Measurements from ENCODE around the gene PRKAR2B. TPM values are rescaled to one million over a fixed set of nuclear protein-coding genes. Genes with fewer than 3 reads are reported as not detected.
A peak's percentile ranks its signal among the peaks of the same experiment; 100 is the strongest.

The PRKAR2B gene
- total and polyA plus RNA-seq, 12 donors, result 30.4 to 212 (median 82.9) TPM

DNA sequence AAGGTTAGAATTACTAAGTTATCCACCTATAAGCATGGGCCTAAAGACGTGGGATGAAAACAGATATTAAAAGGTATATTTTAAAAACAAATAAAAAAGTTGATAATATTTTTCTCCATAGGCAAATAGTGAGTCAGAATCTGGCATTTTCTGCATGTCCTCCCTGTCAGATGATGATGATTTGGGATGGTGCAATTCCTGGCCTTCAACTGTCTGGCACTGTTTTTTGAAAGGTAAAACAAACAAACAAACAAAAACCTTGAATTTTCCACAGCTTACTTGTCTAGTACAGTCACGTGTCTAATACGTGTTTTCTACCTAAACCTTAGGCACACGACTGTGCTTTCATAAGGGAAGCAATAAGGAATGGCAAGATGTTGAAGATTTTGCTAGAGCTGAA lies 141.7 kb downstream of the PRKAR2B start:
- no peaks in the 10 kb centered on the region for H3K9me3 ChIP-seq (replicated peaks in 1 of 3)
- intact Hi-C loops (cut with DNase I), result no loop called here
- DNase-seq, result peak in 4 of 7 donors; percentile 42 to 58 (median 46)
- TF ChIP-seq CTCF (IDR thresholded peaks at IDR 0.05) (no peak), POLR2A (IDR thresholded peaks at IDR 0.05) (no peak)
- H3K4me1 ChIP-seq (replicated peaks in 1 of 2), result peaks cover 12 to 31% of the 10 kb centered on the region in 2 donors
- H3K27ac ChIP-seq, result peak overlapping the region in 4 of 5 donors; percentile 8 to 61 (median 32)
- peaks cover 0 to 89% of the 10 kb centered on the region in 2 donors for H3K36me3 ChIP-seq (replicated peaks in 1 of 2)
- no peak overlapping the region for H3K4me3 ChIP-seq
- no peaks in the 10 kb centered on the region for H3K27me3 ChIP-seq
- 40 to 58% (median 44%) methylated on average over 4 of the region's 4 CpGs for WGBS, 4 donors

GRCh38 chr7:107187774-107188173 lies 143.3 kb downstream of the PRKAR2B start:
- no peak for TF ChIP-seq POLR2A (IDR thresholded peaks at IDR 0.05)
- no peak for TF ChIP-seq CTCF (IDR thresholded peaks at IDR 0.05)
- Histone ChIP-seq H3K4me1 (replicated peaks in 1 of 2) (peaks cover 12 to 26% of the 10 kb centered on the region in 2 donors), H3K27ac (no peak overlapping the region), H3K9me3 (replicated peaks in 1 of 3) (no peaks in the 10 kb centered on the region), H3K36me3 (replicated peaks in 1 of 2) (peaks cover 0 to 93% of the 10 kb centered on the region in 2 donors), H3K4me3 (no peak overlapping the region), H3K27me3 (no peaks in the 10 kb centered on the region)
- WGBS, 4 donors, result 71 to 87% (median 85%) methylated on average over 2 of the region's 2 CpGs
- DNase-seq, result no peak
- intact Hi-C loops (cut with DNase I), result no loop called here

GRCh38 chr7:107190090-107190489 lies 145.6 kb downstream of the PRKAR2B start:
- H3K9me3 ChIP-seq (replicated peaks in 1 of 3), result no peaks in the 10 kb centered on the region
- H3K4me3 ChIP-seq, result no peak overlapping the region
- WGBS, 4 donors, result 94 to 98% (median 95%) methylated on average over 2 of the region's 2 CpGs
- peaks cover 0 to 74% of the 10 kb centered on the region in 2 donors for H3K36me3 ChIP-seq (replicated peaks in 1 of 2)
- intact Hi-C loops (cut with DNase I), result no loop called here
- H3K27me3 ChIP-seq, result no peaks in the 10 kb centered on the region
- no peak overlapping the region for H3K27ac ChIP-seq
- no peak for TF ChIP-seq CTCF (IDR thresholded peaks at IDR 0.05)
- no peak for TF ChIP-seq POLR2A (IDR thresholded peaks at IDR 0.05)
- DNase-seq, result no peak
- H3K4me1 ChIP-seq (replicated peaks in 1 of 2), result peaks cover 12 to 31% of the 10 kb centered on the region in 2 donors

- WGBS, 4 donors, result 61 to 68% (median 66%) methylated on average over 1 of the region's 1 CpG
- Histone ChIP-seq H3K27me3 (no peaks in the 10 kb centered on the region), H3K9me3 (replicated peaks in 1 of 3) (no peaks in the 10 kb centered on the region), H3K27ac (peak overlapping the region in 1 of 5 donors; percentile 27), H3K4me1 (replicated peaks in 1 of 2) (peaks cover 0 to 10% of the 10 kb centered on the region in 2 donors), H3K4me3 (no peak overlapping the region), H3K36me3 (replicated peaks in 1 of 2) (peaks cover 0 to 65% of the 10 kb centered on the region in 2 donors)
- intact Hi-C loops (cut with DNase I), result no loop called here
- no peak for DNase-seq
- TF ChIP-seq CTCF (IDR thresholded peaks at IDR 0.05) (peak in 1 of 6 experiments; percentile 31), POLR2A (IDR thresholded peaks at IDR 0.05) (no peak)
Measured at GRCh38 chr7:107194052-107194451, 149.5 kb downstream of the PRKAR2B start.
